GM12878 (cell line): ENCODE measurements around the gene FEN1. TPM values are rescaled to one million over a fixed set of nuclear protein-coding genes. Genes with fewer than 3 reads are reported as not detected.

ENCODE experiments used
- ATAC-seq: fragments of 200-7000 bp; cut with Tn5 transposase; 3 replicates; pipeline ENCODE4 v1.9.1; 2020; ENCODE audit warnings: mild to moderate bottlenecking, moderate library complexity
- BruUV-seq: library from RNA; stranded (reverse); fragments of 400-500 nt; replicated peaks from 2 replicates; lab custom pipeline; 2021; lab: Mats Ljungman, UMichigan
- CTCF ChIA-PET: fragments of 300-600 bp; sonication (Branson Sonifier 250); formaldehyde crosslinking; extraction: SDS; loops from one replicate; lab custom pipeline; 2021; ENCODE audit warnings: inconsistent platforms; lab: Yijun Ruan, JAX
- POLR2A ChIA-PET: fragments of 350-600 bp; formaldehyde crosslinking; extraction: SDS; loops from one replicate; lab custom pipeline; 2021; ENCODE audit warnings: inconsistent platforms; lab: Charles Lee
- RAD21 ChIA-PET: fragments of 300-600 bp; sonication (Branson Sonifier 250); formaldehyde crosslinking; loops from one replicate; lab custom pipeline; 2023; ENCODE audit warnings: antibody characterized with exemption; ENCODE audit not compliant: unreplicated experiment; lab: Charles Lee
- SMC1A ChIA-PET: fragments of 300-600 bp; sonication (Branson Sonifier 250); formaldehyde crosslinking; loops from one replicate; lab custom pipeline; 2023; ENCODE audit not compliant: unreplicated experiment, uncharacterized antibody; lab: Charles Lee
- DNase-seq: peaks from one replicate; pipeline ENCODE4 v3.0.0-alpha.2; 2011; ENCODE audit warnings: low read depth, low spot score
- FAIRE-seq: peaks from 3 replicates; lab custom pipeline; 2011; peaks lifted over from hg19 to GRCh38; lab: Jason Lieb, UNC
- H2AFZ ChIP-seq: 2 replicates; pipeline ENCODE4 v1.6.0; 2011; ENCODE audit warnings: low read depth, low read length, control low read depth; ENCODE audit not compliant: control insufficient read depth
- H3K27ac ChIP-seq: 2 replicates; pipeline ENCODE4 v1.5.1; 2011; ENCODE audit warnings: control low read depth; ENCODE audit not compliant: control insufficient read depth, insufficient read depth
- H3K27me3 ChIP-seq, 2 experiments: replicated peaks in 1 of 2; 2 replicates each; pipeline versions ENCODE4 v1.6.0 to v1.6.1; 2011; ENCODE audit warnings: low read length in 1 of 2; ENCODE audit not compliant: control insufficient read depth in 2 of 2, insufficient read depth in 2 of 2
- H3K36me3 ChIP-seq, 2 experiments: 2 replicates each; pipeline ENCODE4 v1.5.1; 2011; ENCODE audit warnings: low read length in 1 of 2; ENCODE audit not compliant: control insufficient read depth in 2 of 2, insufficient read depth in 2 of 2
- H3K4me1 ChIP-seq: 2 replicates; pipeline ENCODE4 v1.6.1; 2011; ENCODE audit warnings: mild to moderate bottlenecking, low read length, moderate library complexity, mixed read lengths; ENCODE audit not compliant: control insufficient read depth, insufficient read depth
- H3K4me2 ChIP-seq: 2 replicates; pipeline ENCODE4 v1.6.0; 2011; ENCODE audit warnings: control low read depth; ENCODE audit not compliant: control insufficient read depth, insufficient read depth
- H3K4me3 ChIP-seq: fragments of 200-600 bp; sonication (generic); 2 replicates; pipeline ENCODE4 v1.5.1; 2016
- H3K79me2 ChIP-seq: 2 replicates; pipeline ENCODE4 v1.6.0; 2011; ENCODE audit warnings: low read length; ENCODE audit not compliant: control insufficient read depth, insufficient read depth
- H3K9ac ChIP-seq: 2 replicates; pipeline ENCODE4 v1.8.0; 2011; ENCODE audit warnings: low read length, control low read depth, mixed read lengths; ENCODE audit not compliant: control insufficient read depth, insufficient read depth
- H3K9me3 ChIP-seq: replicated peaks from 3 replicates; pipeline ENCODE4 v1.5.1; 2011; ENCODE audit warnings: mild to moderate bottlenecking, low read length; ENCODE audit not compliant: control insufficient read depth, insufficient read depth
- H4K20me1 ChIP-seq: 2 replicates; pipeline ENCODE4 v1.6.0; 2011; ENCODE audit not compliant: control insufficient read depth, insufficient read depth
- CHD1 ChIP-seq: IDR thresholded peaks from 2 replicates; pipeline ENCODE4 v1.6.1; 2012; ENCODE audit warnings: low read depth, low read length, improper control_type of control experiment
- CREB1 ChIP-seq: IDR thresholded peaks from 2 replicates; pipeline ENCODE4 v1.6.1; 2012; ENCODE audit warnings: low read depth, mild to moderate bottlenecking, inconsistent platforms
- CTCF ChIP-seq, 3 experiments: IDR thresholded peaks in 2 of 3; conservative IDR thresholded peaks in 1 of 3; 2 replicates each; pipeline ENCODE4 v1.5.1; 2011; ENCODE audit warnings: low read depth in 3 of 3, low read length in 3 of 3, mild to moderate bottlenecking in 3 of 3, control low read depth in 2 of 3, moderate library complexity in 2 of 3, inconsistent platforms in 1 of 3, mixed read lengths in 1 of 3; ENCODE audit not compliant: control insufficient read depth in 2 of 3, insufficient read depth in 1 of 3; ENCODE audit errors: extremely low read depth in 1 of 3
- EED ChIP-seq: sonication (generic); IDR thresholded peaks from 2 replicates; pipeline ENCODE4 v1.6.1; 2016; ENCODE audit warnings: antibody characterized with exemption, low read depth
- HDAC2 ChIP-seq: fragments of 200-600 bp; sonication (generic); IDR thresholded peaks from 2 replicates; pipeline ENCODE4 v1.6.1; 2017
- KAT2A ChIP-seq: conservative IDR thresholded peaks from 2 replicates; pipeline ENCODE4 v1.6.1; 2011; ENCODE audit warnings: low read depth, low read length; ENCODE audit not compliant: control insufficient read depth
- MEF2B ChIP-seq: fragments of 450-650 bp; IDR thresholded peaks from 2 replicates; pipeline ENCODE4 v1.6.1; 2018; ENCODE audit warnings: mild to moderate bottlenecking, moderate library complexity; ENCODE audit not compliant: partially characterized antibody, poor library complexity, severe bottlenecking
- MXI1 ChIP-seq: fragments of 150-350 bp; IDR thresholded peaks from 2 replicates; pipeline ENCODE4 v1.6.1; 2011; ENCODE audit warnings: low read depth, mild to moderate bottlenecking, inconsistent platforms, low read length, improper control_type of control experiment
- NBN ChIP-seq: fragments of 450-650 bp; IDR thresholded peaks from 2 replicates; pipeline ENCODE4 v1.6.1; 2016
- NFIC ChIP-seq: IDR thresholded peaks from 2 replicates; pipeline ENCODE4 v1.6.1; 2012; ENCODE audit warnings: low read depth, mild to moderate bottlenecking, inconsistent platforms, low read length, moderate library complexity
- NR2C2 ChIP-seq: IDR thresholded peaks from 2 replicates; pipeline ENCODE4 v1.6.1; 2011; ENCODE audit warnings: borderline replicate concordance, low read depth; ENCODE audit not compliant: control insufficient read depth, insufficient read length
- POLR2AphosphoS5 ChIP-seq: IDR thresholded peaks from 2 replicates; pipeline ENCODE4 v1.6.1; 2011; ENCODE audit warnings: mild to moderate bottlenecking, low read length, inconsistent platforms
- RB1 ChIP-seq: fragments of 450-650 bp; formaldehyde crosslinking; IDR thresholded peaks from 2 replicates; pipeline ENCODE4 v1.6.1; 2017; ENCODE audit warnings: mild to moderate bottlenecking, borderline replicate concordance
- RUNX3 ChIP-seq: IDR thresholded peaks from 2 replicates; pipeline ENCODE4 v1.6.1; 2012; ENCODE audit warnings: low read length, inconsistent platforms
- SREBF2 ChIP-seq: IDR thresholded peaks from 2 replicates; pipeline ENCODE4 v1.6.1; 2012; ENCODE audit warnings: mild to moderate bottlenecking, low read length
- STAT1 ChIP-seq: fragments of 450-650 bp; conservative IDR thresholded peaks from 2 replicates; pipeline ENCODE4 v1.6.1; 2014; ENCODE audit warnings: antibody characterized with exemption, mild to moderate bottlenecking
- STAT3 ChIP-seq: IDR thresholded peaks from 2 replicates; pipeline ENCODE4 v1.6.1; 2011; ENCODE audit warnings: low read depth, low read length, improper control_type of control experiment
- WGBS: methylation state at CpG from one replicate; pipeline ENCODE4 v1.1.6; 2016; ENCODE audit warnings: low lambda C conversion rate; ENCODE audit not compliant: insufficient replicate concordance, insufficient coverage; ENCODE audit errors: missing lambda C conversion rate; 5-methylcytosine and 5-hydroxymethylcytosine counted together
- in situ Hi-C: fragments of 300-500 bp; cut with MboI; formaldehyde crosslinking; loops from 9 replicates; pipeline ENCODE4 v1.14.3; 2018; ENCODE audit warnings: mixed read lengths
- intact Hi-C: fragments of 100-400 bp; cut with micrococcal nuclease; formaldehyde crosslinking; loops from one replicate; pipeline ENCODE4 v1.14.2; 2022; ENCODE audit not compliant: unreplicated experiment
- polyA plus RNA-seq, 11 experiments: library from polyadenylated mRNA; depleted of rRNA in 4 of 11; unstranded in 6 of 11; stranded (reverse) in 5 of 11; fragments of >200 nt; fragmentation: Nextera tagmentation in 4 of 11; fragmentation: Illumina TruSeq in 1 of 11; extraction: Ambion mirVana in 4 of 11; extraction: Trizol in 1 of 11; gene quantifications; 1 replicate in 1 of 11; 2 replicates in 10 of 11; pipeline versions ENCODE4 v1.2.1 to v1.2.3, GENCODE V29; 2011 to 2016; ENCODE audit warnings: inconsistent platforms in 2 of 11, missing spikeins in 2 of 11, low read depth in 1 of 11
- total RNA-seq, 4 experiments: library from RNA; depleted of rRNA in 3 of 4; stranded (reverse); fragments of >200 nt in 3 of 4; fragmentation: Illumina TruSeq in 1 of 4; extraction: Trizol in 1 of 4; gene quantifications; 2 replicates each; pipeline versions ENCODE4 v1.2.1 to v1.2.3, GENCODE V29; 2013 to 2021
- TF ChIP-seq, protein P1 (sequence below): fragments of 450-650 bp; IDR thresholded peaks from 2 replicates; pipeline ENCODE4 v1.6.1; 2017; ENCODE audit warnings: mild to moderate bottlenecking

Gene FEN1
- total and polyA plus RNA-seq, 10 of the 15 experiments (the other 5 are each of a cell fraction or from before 2014, with no cell fraction given), result 54.8 to 282 (median 125) TPM

DNA sequence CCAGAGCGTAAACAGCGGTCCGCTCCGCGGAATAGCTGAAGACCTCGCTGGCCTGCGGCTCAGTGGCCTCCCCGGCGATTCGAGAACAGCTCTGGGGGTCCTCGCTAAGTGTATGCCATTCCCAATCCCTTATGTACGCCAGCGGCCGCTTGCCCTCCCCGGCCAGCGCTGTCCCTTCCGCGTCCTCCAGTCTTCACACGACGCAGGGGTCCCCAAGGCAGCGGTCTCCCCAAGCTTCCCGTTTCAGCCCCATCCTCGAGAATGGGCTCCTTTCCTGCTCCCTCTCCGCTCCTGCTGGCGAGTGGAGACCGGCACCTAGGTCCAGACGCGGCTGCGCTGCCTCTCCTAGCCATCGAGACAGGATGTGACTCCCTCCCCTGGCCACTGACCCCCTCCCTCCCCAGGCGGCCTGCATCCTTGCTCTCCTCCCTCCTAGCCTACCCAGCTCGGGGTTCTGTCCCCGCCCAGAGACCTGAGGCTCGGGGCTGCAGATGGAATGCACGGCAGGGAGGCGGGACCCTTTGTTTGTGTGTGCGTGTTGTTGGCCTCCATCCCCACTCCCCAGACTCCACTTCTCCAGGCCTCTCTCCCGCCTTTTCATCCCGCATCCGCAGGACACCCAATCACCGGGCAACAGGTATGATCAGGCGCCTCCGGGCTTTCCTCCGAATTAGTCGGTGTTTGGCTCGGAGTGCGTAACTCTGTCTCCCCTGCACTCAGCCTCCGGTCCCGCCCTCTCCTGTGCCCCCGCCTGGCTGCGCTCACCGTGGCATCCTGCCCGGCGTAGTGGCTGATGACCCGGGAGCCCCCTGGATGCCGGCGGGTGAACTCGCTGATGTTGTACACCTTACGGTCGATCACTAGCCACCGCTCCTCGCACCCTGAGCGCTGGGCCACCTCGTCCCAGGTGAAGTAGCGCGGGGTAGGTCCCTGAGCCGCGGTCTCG, 23.4 kb downstream of the FEN1 start:
- CTCF ChIA-PET, result interaction anchor here (0.7 to 10.8 kb wide), 16 partner anchors 12 to 266 kb away, joined by 3 to 141 read pairs (median 6); partner anchors contain the start of gene FADS2
- in situ Hi-C loops, result no loop called here
- Histone ChIP-seq H3K4me1 (peaks cover 3% of the 10 kb centered on the region; the same call in 1 of the 2 replicates), H3K27ac (peak overlapping the region; percentile 87), H3K36me3 (0 out of 4 replicates have a peak, but pooled peaks cover 0 to 5% of the 10 kb centered on the region in 2 experiments), H2AFZ (peak overlapping the region; percentile 83), H3K27me3 (no peaks in the 10 kb centered on the region), H3K4me3 (peak overlapping the region; percentile 81), H3K9me3 (no peaks in the 10 kb centered on the region), H4K20me1 (no peaks in the 10 kb centered on the region), H3K4me2 (peak overlapping the region; percentile 95), H3K9ac (peak overlapping the region; percentile 89), H3K79me2 (peaks cover 21% of the 10 kb centered on the region)
- SMC1A ChIA-PET, result interaction anchor here (0.6 to 5.1 kb wide), 10 partner anchors 10 to 536 kb away, joined by 3 to 67 read pairs (median 6); partner anchors contain the start of gene FADS2
- intact Hi-C loops, result loop anchor here (1.0 kb wide), 2 partner anchors 11 to 24 kb away; partner anchors contain the start of genes FEN1 and TMEM258
- TSS peak; percentile 46 for BruUV-seq
- TF ChIP-seq MEF2B (no peak), POLR2AphosphoS5 (0 out of 2 replicates have a peak, but pooled peaks have one; percentile 23), HDAC2 (no peak), KAT2A (no peak), NBN (0 out of 2 replicates have a peak, but pooled peaks have one; percentile 8), EED (no peak), STAT1 (no peak), SREBF2 (no peak), RUNX3 (peak; percentile 14; the same call in 1 of the 2 replicates), NR2C2 (no peak), RB1 (no peak; the same call in 1 of the 2 replicates), MXI1 (0 out of 2 replicates have a peak, but pooled peaks have one; percentile 32), STAT3 (no peak), CHD1 (peak; percentile 7; the same call in 1 of the 2 replicates), NFIC (no peak), CREB1 (no peak), CTCF (IDR thresholded peaks at IDR 0.05 in 2 of 3, conservative IDR thresholded peaks at IDR 0.05 in 1 of 3; ENCODE audit: control insufficient read depth in 2 of 3, extremely low read depth in 1 of 3, insufficient read depth in 1 of 3, low read depth in 3 of 3, low read length in 3 of 3) (peak in 1 of 3 experiments; percentile 27; a peak in 1 of 6 replicates)
- TF ChIP-seq, protein P1, sequence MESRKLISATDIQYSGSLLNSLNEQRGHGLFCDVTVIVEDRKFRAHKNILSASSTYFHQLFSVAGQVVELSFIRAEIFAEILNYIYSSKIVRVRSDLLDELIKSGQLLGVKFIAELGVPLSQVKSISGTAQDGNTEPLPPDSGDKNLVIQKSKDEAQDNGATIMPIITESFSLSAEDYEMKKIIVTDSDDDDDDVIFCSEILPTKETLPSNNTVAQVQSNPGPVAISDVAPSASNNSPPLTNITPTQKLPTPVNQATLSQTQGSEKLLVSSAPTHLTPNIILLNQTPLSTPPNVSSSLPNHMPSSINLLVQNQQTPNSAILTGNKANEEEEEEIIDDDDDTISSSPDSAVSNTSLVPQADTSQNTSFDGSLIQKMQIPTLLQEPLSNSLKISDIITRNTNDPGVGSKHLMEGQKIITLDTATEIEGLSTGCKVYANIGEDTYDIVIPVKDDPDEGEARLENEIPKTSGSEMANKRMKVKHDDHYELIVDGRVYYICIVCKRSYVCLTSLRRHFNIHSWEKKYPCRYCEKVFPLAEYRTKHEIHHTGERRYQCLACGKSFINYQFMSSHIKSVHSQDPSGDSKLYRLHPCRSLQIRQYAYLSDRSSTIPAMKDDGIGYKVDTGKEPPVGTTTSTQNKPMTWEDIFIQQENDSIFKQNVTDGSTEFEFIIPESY, result no peak
- DNase-seq (no peak), FAIRE-seq (no peak), ATAC-seq (peak; percentile 55)
- POLR2A ChIA-PET, result interaction anchor here (0.5 to 9.9 kb wide), 12 partner anchors 7 to 537 kb away, joined by 3 to 167 read pairs (median 6); partner anchors contain the start of genes FADS2, FEN1, FTH1 and TMEM258
- RAD21 ChIA-PET, result interaction anchor here (0.8 to 5.4 kb wide), 13 partner anchors 10 to 307 kb away, joined by 3 to 51 read pairs (median 5); partner anchors contain the start of genes FADS2, FEN1, INCENP and TMEM258
- WGBS, result 1% methylated on average over 68 of the region's 69 CpGs
